GM19099 (cell line): ENCODE measurements around the gene RSL24D1.

Experiments used
- POLR2A ChIP-seq: IDR thresholded peaks from 3 replicates; pipeline ENCODE4 v1.6.1; 2011; ENCODE audit warnings: low read depth; ENCODE audit not compliant: insufficient read length; ENCODE audit errors: extremely low read depth

Gene RSL24D1

DNA sequence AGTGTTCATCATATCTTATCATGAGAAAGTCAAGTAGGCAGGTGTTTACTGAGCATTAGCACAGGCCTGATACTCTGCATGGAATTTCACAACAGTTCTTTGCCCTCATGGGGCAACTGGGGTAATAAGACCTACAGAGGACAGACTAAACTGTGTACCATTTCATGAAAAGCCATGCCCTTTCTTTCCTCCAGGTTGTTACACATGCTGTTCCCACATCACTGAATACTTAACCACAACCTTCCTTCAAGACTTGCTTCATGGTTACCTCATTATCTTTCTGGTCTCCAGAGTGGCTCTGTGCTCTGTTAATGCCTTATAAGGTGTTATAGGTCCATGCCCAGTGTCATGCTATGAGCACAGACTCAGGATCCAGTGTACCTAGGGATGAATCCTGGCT, 28.2 kb upstream of the RSL24D1 start:
- TF ChIP-seq POLR2A = no peak

GRCh38 chr15:55222588-55222987, 25.8 kb upstream of the RSL24D1 start:
- no peak for TF ChIP-seq POLR2A

DNA sequence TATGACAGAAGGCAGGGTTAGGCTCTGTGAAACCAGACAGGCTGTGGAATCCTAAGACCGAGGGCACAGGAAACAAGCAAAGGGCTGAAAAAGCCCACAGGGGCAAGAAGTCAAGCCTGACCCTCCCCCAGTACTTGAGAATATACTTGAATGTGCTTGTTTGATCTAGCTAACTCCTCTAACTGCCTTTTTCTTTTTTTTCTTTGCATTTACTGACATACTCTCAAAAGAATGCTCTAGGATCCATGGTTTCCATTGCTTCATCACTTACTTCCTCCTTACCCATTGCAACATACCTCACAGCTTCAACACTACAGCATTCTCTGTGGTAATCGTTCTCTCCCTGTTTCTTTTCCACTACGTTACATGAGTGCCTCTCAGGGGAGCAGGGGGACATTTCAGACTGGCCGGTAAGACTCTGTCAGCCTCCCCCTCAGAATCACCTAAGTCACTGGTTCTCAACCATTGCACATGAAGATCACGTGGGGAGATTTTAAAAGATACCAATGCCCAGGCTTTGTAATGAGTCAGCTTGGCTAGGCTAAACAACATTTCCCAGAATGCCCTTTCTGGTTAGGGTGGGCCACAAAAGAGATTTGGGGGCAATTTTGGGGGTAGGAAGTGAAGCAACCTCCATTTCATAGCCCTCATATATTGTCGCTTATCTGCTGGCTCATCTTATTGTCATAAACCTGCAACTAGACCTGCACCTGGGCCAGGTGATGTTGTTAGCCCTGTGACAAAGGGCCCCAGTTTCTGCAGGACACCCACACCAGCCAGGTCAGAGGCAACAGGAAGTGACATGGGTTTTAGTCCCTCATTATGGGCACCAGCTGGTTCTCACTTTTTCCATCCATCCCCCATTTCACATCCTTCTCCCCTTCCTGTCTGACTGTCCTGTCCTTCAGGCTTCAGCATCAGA, 24.6 kb upstream of the RSL24D1 start:
- no peak for TF ChIP-seq POLR2A

DNA sequence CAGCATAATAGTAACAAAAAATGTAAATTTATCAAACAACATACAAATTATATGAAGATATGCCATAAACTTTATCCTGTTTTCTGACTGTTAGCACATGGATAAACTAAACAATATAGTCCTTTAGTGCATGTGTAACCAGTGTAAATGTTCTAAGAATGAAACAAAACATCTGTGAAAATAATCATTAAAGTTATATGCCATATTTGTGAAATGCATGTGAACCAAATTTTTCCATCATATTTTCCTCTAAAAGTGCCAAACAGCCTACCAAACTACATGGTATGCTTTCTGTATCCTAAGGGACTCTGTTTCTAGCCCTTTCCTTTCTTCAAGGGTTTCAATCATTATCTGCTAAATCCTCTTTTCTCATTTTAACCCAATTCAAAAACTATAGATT, 23.9 kb upstream of the RSL24D1 start:
- TF ChIP-seq POLR2A = no peak

GRCh38 chr15:55218056-55218455, 21.3 kb upstream of the RSL24D1 start:
- no peak for TF ChIP-seq POLR2A

GRCh38 chr15:55204464-55204863, 7.7 kb upstream of the RSL24D1 start:
- TF ChIP-seq POLR2A = no peak

DNA sequence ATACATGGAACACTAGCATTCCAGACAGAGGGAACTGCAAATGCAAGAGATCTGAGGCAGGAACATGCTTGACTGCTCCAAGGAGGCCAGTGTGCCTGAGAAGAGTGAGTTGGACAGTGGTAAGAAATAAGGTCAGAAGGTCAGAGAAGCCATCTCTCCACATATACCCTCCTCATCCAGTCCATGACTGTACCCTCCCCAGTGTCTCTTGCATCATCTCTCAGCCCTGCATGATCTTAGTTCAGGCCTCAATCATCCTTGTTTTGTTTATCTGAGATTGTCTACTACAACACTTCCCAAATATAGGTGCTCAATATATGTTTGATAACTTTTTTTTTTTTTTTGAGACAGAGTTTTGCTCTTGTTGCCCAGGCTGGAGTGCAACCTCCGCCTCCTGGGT, 5.5 kb upstream of the RSL24D1 start:
- TF ChIP-seq POLR2A = no peak

DNA sequence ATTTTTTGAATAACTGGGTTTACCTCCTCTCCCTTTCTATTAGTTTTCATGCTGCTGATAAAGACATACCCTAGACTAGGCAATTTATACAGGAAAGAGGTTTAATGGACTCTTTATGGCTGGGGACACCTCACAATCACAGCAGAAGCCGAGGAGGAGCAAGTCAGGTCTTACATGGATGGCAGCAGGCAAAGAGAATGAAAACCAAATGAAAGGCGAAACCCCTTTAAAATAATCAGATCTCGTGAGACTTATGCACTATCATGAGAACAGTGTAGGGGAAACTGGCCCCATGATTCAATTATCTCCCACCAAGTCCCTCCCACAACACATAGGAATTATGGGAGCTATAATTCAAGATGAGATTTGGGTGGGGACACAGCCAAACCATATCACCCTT, 2.0 kb upstream of the RSL24D1 start:
- no peak for TF ChIP-seq POLR2A

DNA sequence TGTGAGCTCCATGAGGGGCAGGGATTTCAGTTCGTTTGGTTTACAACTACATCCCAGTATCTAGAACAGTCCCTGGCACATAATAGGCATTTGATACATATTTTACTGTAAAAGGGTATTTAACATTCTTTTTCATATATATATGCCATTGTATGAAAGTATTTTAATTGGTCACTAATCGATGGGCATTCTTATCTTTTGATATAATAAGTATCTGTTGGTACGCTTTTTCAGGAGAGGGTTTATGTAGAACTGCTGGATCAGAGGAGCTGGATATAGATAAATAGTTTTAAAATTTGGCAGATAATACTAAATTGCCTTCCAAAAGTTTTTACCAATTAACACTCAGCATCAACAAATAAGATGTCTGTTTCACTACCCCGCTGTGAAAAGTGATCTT, 978 bp upstream of the RSL24D1 start:
- TF ChIP-seq POLR2A = no peak

GRCh38 chr15:55197362-55197705, 593 bp upstream of the RSL24D1 start:
- no peak for TF ChIP-seq POLR2A

GRCh38 chr15:55195996-55196395, 745 bp downstream of the RSL24D1 start:
- TF ChIP-seq POLR2A = no peak

GRCh38 chr15:55194256-55194655, 2.5 kb downstream of the RSL24D1 start:
- no peak for TF ChIP-seq POLR2A

DNA sequence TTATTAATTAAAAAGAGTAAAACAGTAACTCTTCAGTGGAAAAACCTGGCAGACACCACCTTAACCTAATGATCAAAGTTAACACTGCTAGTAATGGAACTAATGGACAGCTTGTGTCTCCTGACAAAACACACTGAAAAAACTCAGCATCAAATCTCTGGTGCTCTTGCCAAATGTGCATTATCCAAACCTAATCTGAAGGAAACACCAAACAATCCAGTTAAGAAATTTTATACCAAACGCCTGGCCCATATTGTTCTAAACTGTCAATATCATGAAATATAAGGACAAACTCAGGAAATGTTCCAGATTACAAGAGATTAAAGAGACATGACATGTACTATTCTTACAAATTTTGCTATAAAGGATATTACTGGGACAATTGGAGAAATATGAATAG, 10.4 kb downstream of the RSL24D1 start:
- no peak for TF ChIP-seq POLR2A

DNA sequence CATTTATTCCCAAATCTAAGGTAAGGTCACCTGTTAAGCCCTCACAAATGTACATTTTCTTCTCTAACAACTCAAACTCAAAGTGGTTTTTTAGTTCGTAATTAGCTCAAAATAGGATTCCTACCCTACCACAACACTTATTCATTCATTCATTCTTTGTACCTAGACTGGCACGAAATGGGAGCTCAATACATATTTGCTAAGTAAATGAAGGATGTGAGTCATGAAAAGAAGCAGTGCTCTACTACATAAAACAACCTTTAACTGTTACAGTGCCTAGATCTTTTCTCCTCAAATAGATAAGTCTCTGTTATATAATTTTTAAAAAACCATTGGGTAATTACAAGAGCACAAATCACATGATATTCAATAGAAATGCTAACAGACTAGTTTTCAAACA, 13.1 kb downstream of the RSL24D1 start:
- TF ChIP-seq POLR2A = no peak

DNA sequence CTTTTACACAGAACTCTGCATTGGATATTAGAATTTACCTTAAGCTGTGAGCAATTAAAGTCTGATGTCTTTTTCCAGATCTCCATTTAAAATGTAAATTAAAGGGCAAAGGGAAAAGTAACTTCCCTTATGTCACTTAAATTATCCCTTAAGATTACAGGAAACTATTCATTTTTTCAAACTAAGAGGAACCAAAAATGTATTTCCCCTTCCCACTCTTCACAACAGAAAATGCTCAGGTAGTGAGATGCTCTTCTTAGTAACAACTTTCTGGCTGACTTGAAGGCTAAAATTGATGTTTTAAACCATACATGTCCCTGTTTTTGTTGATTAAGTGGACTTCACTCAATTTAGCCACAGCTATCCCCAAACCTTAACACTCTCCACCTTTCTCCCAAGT, 17.6 kb downstream of the RSL24D1 start:
- no peak for TF ChIP-seq POLR2A

- no peak for TF ChIP-seq POLR2A
Measured at GRCh38 chr15:55170361-55170760, 26.4 kb downstream of the RSL24D1 start.

GRCh38 chr15:55168350-55168974, 28.3 kb downstream of the RSL24D1 start:
- TF ChIP-seq POLR2A = no peak

- TF ChIP-seq POLR2A = no peak
Measured at GRCh38 chr15:55164284-55164683, 32.5 kb downstream of the RSL24D1 start.
